Esophagus mucosa (tissue), 1 donor: ENCODE data around the gene ZBTB7C. TPM values are rescaled to one million over a fixed set of nuclear protein-coding genes. Genes with fewer than 3 reads are reported as not detected.

Experiments
- ATAC-seq: fragments of 200-7000 bp; cut with Tn5 transposase; one replicate; pipeline ENCODE4 v1.9.1; 2020
- total RNA-seq: library from RNA; stranded (reverse); gene quantifications from one replicate; pipeline ENCODE4 v1.2.4, GENCODE V29; 2023
- donor health status: DM: yes; HTN: yes; CAD: no.

Gene ZBTB7C
- total RNA-seq, 1 donor from 2014 or later, result 28.8 TPM

- no peak for ATAC-seq
Observed at GRCh38 chr18:48032876-48033789, 376.1 kb downstream of the ZBTB7C start.

- ATAC-seq, result no peak
Observed at GRCh38 chr18:48031641-48032040, 377.5 kb downstream of the ZBTB7C start.

- peak; percentile 57 for ATAC-seq
Observed at GRCh38 chr18:48030616-48031480, 378.3 kb downstream of the ZBTB7C start.

- no peak for ATAC-seq
Observed at GRCh38 chr18:48029296-48029986, 379.7 kb downstream of the ZBTB7C start.

GRCh38 chr18:48028696-48029095 is 380.5 kb downstream of the ZBTB7C start:
- peak; percentile 40 for ATAC-seq

- ATAC-seq, result no peak
Observed at GRCh38 chr18:48028081-48028480, 381.1 kb downstream of the ZBTB7C start.

GRCh38 chr18:48027401-48027963 is 381.7 kb downstream of the ZBTB7C start:
- ATAC-seq, result no peak

- no peak for ATAC-seq
Observed at GRCh38 chr18:48026216-48026615, 383.0 kb downstream of the ZBTB7C start.

- no peak for ATAC-seq
Observed at GRCh38 chr18:48024881-48025660, 384.1 kb downstream of the ZBTB7C start.

GRCh38 chr18:48024009-48024512 is 385.1 kb downstream of the ZBTB7C start:
- no peak for ATAC-seq

- ATAC-seq, result peak; percentile 63
Observed at GRCh38 chr18:48023334-48024008, 385.7 kb downstream of the ZBTB7C start.

GRCh38 chr18:48022531-48023329 is 386.5 kb downstream of the ZBTB7C start:
- ATAC-seq, result peak; percentile 66

GRCh38 chr18:48022021-48022420 is 387.2 kb downstream of the ZBTB7C start:
- no peak for ATAC-seq

GRCh38 chr18:48021273-48021914 is 387.8 kb downstream of the ZBTB7C start:
- no peak for ATAC-seq

- ATAC-seq, result no peak
Observed at GRCh38 chr18:48020337-48021250, 388.6 kb downstream of the ZBTB7C start.

GRCh38 chr18:48019557-48020325 is 389.4 kb downstream of the ZBTB7C start:
- no peak for ATAC-seq

- ATAC-seq, result peak; percentile 36
Observed at GRCh38 chr18:48018851-48019250, 390.3 kb downstream of the ZBTB7C start.
